ENCODE results near the gene TRPM5.

DNA sequence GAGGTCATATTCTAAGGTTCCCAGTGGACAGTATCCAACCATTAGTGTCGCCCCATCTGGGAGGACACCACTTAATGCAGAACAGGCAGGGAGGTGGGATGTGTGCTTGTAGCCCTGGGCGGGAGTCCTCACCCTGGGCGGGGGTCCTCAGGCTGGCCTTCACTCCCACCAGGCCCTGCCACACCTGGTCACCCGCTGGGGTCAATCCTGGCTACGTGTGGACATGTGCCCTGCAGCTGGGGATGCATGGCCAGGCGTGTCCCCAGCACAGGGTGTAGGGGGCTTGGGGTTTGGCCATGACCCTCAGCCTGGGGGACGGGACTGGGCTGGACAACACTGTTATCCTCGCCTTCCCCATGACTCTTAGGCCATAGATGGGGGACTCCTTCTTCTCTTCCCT, 18.8 kb downstream of the TRPM5 start:
- TF ChIP-seq, protein P1, sequence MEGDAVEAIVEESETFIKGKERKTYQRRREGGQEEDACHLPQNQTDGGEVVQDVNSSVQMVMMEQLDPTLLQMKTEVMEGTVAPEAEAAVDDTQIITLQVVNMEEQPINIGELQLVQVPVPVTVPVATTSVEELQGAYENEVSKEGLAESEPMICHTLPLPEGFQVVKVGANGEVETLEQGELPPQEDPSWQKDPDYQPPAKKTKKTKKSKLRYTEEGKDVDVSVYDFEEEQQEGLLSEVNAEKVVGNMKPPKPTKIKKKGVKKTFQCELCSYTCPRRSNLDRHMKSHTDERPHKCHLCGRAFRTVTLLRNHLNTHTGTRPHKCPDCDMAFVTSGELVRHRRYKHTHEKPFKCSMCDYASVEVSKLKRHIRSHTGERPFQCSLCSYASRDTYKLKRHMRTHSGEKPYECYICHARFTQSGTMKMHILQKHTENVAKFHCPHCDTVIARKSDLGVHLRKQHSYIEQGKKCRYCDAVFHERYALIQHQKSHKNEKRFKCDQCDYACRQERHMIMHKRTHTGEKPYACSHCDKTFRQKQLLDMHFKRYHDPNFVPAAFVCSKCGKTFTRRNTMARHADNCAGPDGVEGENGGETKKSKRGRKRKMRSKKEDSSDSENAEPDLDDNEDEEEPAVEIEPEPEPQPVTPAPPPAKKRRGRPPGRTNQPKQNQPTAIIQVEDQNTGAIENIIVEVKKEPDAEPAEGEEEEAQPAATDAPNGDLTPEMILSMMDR (conservative IDR thresholded peaks at IDR 0.05; ENCODE audit: low read length): no peak
- no peak for TF ChIP-seq EZH2phosphoT487 (IDR thresholded peaks at IDR 0.05; ENCODE audit: borderline replicate concordance, low read depth, low read length)

All from OCI-LY7 (cell line).